Liver (tissue), 3 donors: ENCODE data around the gene SLC12A5.

Source experiments
- FOXA1 ChIP-seq: IDR thresholded peaks from 2 replicates; pipeline ENCODE4 v1.6.1; 2016; ENCODE audit warnings: antibody characterized with exemption
- GABPA ChIP-seq, 2 donors: IDR thresholded peaks in 1 of 2; conservative IDR thresholded peaks in 1 of 2; 2 replicates each; pipeline ENCODE4 v1.6.1; 2016; ENCODE audit warnings: antibody characterized with exemption in 2 of 2, mild to moderate bottlenecking in 1 of 2, moderate library complexity in 1 of 2
- MAX ChIP-seq: IDR thresholded peaks from 2 replicates; pipeline ENCODE4 v1.6.1; 2016; ENCODE audit warnings: antibody characterized with exemption
- RAD21 ChIP-seq, 2 donors: IDR thresholded peaks; 2 replicates each; pipeline ENCODE4 v1.6.1; 2016; ENCODE audit warnings: antibody characterized with exemption in 2 of 2, mild to moderate bottlenecking in 2 of 2
- SP1 ChIP-seq: IDR thresholded peaks from 2 replicates; pipeline ENCODE4 v1.6.1; 2018; ENCODE audit warnings: antibody characterized with exemption, mild to moderate bottlenecking
- TAF1 ChIP-seq: conservative IDR thresholded peaks from 2 replicates; pipeline ENCODE4 v1.6.1; 2016; ENCODE audit warnings: antibody characterized with exemption, mild to moderate bottlenecking
- TF ChIP-seq, protein P1 (sequence below): fragments of 150-350 bp; IDR thresholded peaks from 2 replicates; pipeline ENCODE4 v1.5.1; 2017; ENCODE audit warnings: improper control_type of control experiment, low read depth, low read length; ENCODE audit not compliant: missing input control
- donor health status: healthy.
- donor health status: healthy.

GRCh38 chr20:46085179-46085851 is 56.3 kb downstream of the SLC12A5 start:
- TF ChIP-seq TAF1 (no peak), SP1 (no peak), GABPA (IDR thresholded peaks at IDR 0.05 in 1 of 2, conservative IDR thresholded peaks at IDR 0.05 in 1 of 2) (no peak), FOXA1 (no peak), MAX (no peak), RAD21 (IDR thresholded peaks at IDR 0.05) (no peak)
- TF ChIP-seq, protein P1, sequence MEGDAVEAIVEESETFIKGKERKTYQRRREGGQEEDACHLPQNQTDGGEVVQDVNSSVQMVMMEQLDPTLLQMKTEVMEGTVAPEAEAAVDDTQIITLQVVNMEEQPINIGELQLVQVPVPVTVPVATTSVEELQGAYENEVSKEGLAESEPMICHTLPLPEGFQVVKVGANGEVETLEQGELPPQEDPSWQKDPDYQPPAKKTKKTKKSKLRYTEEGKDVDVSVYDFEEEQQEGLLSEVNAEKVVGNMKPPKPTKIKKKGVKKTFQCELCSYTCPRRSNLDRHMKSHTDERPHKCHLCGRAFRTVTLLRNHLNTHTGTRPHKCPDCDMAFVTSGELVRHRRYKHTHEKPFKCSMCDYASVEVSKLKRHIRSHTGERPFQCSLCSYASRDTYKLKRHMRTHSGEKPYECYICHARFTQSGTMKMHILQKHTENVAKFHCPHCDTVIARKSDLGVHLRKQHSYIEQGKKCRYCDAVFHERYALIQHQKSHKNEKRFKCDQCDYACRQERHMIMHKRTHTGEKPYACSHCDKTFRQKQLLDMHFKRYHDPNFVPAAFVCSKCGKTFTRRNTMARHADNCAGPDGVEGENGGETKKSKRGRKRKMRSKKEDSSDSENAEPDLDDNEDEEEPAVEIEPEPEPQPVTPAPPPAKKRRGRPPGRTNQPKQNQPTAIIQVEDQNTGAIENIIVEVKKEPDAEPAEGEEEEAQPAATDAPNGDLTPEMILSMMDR = no peak
